ENCODE results near the gene FHOD1.

Gene FHOD1

DNA sequence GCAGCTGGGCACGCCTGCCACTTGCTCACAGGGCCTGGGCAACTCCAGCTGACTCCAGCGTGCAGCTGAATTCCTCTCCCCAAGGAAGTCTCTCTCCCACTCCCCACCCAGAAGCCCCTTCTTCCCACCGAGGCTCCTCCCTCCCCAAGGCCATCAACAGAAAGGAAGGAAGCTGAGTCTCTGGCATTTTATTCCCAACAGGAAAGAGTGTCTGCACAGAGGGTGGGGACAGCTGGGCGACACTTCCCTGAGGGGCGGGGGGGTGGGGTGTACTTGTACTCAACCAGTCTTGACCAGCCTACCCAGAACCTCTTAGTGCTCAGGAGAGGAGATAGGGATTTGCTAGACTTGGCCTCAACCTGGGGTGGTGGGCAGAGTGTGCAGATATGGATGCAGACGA is 57.2 kb downstream of the FHOD1 start, which contains the start of gene EXOC3L1:
Gene EXOC3L1 (minus strand): TSS at position 96 of the 400 bp plus-strand sequence. CDS start 460 bp downstream, outside the sequence.
- DNase-seq (ENCODE audit: low spot score): no peak

DNA sequence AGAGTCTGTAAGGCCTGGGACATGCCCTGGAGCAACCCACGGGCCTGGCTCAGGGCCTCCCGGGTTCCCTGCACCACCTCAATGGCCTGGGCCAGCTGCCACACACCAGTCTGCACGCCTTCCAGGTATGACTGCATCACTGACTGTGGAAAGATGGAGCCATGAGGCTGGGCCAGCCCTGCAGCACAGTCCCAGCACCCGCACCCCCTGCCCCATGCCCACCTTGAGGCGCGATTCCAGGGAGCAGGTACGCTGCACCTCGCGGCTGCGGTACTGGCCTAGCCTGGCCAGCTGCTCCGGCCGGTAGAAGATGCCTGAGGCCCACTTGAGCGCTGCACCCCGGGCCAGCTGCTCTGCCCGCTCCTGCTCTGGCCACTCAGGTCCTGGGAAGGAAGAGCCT is 58.5 kb downstream of the FHOD1 start:
- no peak for DNase-seq (ENCODE audit: low spot score)

GRCh38 chr16:67188323-67188722 is 59.0 kb downstream of the FHOD1 start:
- no peak for DNase-seq (ENCODE audit: low spot score)

DNA sequence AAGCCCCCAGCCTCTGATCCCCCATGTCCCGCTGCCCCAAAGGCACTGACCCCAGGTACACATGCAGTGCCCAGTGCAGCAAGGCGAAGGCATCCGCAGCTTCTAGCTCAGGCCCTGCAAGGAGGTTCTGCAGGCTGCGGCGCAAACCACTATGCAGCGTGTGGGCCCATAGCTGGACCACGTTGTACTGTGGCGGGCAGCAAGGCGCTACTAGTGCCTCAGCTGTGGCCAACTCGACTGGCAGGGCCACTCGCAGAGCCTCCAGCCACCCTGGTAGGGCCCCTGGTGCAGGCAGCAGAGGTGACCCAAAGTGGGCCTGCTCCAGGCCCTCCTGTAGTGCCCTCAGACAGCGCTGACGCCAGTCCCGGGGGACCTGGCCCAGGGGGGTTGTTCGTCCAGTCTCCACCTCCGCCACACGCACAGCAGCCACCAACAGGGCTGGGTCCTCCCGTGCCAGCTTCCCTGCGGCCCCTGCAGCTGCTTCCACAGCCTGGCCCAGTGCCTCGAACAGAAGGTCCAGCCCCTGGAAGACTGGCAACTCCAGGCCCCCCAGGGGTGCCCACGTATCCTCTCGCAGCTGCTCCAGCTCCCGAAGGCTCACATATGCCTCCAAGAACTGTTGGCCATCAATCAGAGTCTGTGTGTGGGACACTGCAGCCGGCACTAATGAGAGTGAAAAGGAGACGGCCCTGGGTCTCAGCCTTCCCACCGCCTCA is 59.9 kb downstream of the FHOD1 start:
- no peak for DNase-seq (ENCODE audit: low spot score)

- DNase-seq (ENCODE audit: low spot score): no peak
Observed at GRCh38 chr16:67186550-67186950, 60.7 kb downstream of the FHOD1 start.

GRCh38 chr16:67185651-67186134 is 61.6 kb downstream of the FHOD1 start:
- DNase-seq (ENCODE audit: low spot score): no peak

GRCh38 chr16:67184995-67185650 is 62.2 kb downstream of the FHOD1 start:
- DNase-seq (ENCODE audit: low spot score): peak; percentile 90

- no peak for DNase-seq (ENCODE audit: low spot score)
Observed at GRCh38 chr16:67184453-67184994, 62.8 kb downstream of the FHOD1 start.

DNA sequence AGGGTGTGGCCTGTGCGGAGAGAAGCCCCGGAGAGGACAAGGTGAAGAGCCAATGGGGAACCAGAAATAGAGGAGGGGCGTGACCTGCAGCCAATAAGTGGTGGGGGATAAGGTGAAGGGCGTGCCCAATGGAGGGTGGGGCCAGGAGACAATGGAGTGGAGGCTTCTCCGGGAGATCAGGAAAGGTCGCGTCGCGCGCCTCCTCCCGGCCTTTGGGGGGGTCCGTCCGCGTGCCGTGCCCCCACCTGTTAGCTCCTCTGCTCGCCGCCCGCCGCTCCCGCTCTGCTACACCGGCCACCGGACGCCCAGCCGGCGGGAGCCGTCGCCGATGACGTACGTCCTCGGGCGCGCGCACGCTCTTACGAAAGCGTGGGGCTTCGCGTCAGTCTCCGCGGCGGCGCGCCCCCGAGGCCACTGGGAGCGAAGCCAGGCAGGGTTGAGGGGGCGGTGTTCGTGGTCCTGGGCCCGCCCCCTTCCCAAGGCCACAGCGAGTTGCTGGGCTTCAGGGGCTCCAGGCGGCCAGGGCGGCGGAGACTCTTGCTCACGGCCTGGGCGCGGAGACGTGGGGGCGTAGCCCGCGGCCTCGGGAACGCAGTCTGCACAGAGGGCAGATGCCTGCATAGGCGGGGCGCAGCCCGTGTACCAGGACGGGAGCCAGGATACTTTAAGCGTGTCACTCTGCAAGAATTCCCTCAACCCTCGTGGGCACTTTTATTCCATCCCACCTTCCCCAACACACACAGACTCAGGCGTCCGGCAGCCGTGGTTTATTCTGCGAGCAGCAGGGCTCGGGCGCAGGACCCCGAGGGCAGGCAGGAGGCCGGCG is 63.4 kb downstream of the FHOD1 start, which contains the start of gene MATCAP1:
Gene MATCAP1 (minus strand): TSS at position 337 of the 826 bp plus-strand sequence. CDS start 3,353 bp downstream, outside the sequence.
- peak; percentile 99 for DNase-seq (ENCODE audit: low spot score)

- DNase-seq (ENCODE audit: low spot score): no peak
Observed at GRCh38 chr16:67183284-67183626, 64.0 kb downstream of the FHOD1 start.

- no peak for DNase-seq (ENCODE audit: low spot score)
Observed at GRCh38 chr16:67182288-67182687, 65.0 kb downstream of the FHOD1 start.

DNA sequence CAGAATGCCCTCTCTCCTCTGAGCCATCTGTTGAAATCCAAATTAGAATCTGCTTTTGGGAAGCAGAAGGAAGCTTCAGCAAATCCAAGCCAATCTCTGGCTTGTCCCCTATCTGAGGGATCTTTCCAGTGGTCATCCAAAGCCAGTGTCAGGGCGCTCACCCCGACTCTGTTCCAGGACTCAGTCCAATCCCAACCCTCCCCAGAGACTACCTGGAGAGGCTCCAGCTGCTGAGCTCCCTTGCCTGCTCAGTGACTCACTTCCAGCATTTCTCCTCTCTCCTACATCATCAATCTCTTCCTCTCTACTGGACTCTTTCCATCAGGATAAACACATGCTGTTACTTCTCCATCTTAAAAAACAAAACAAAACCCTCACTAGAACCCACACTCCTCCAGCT is 65.9 kb downstream of the FHOD1 start:
- DNase-seq (ENCODE audit: low spot score): no peak

DNA sequence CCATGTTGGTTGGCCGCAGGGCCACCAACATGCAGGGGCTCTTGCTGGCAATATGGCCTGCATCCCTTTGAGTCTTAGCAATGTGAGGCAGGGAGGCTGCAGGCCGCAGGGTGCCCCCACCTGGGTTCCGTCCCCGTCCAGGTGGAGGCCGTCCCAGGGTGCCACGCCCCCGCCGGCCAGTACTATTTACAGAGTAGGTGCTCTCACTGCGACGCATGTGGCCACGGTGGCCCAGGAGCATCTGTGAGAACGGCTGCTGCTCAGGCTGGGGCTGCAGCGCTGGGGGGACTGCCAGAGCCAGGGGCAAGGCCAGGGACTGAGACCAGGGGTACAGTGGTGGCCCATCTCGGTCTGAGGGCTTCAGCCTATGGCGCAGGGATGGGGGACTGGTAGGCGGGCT is 67.1 kb downstream of the FHOD1 start:
- no peak for DNase-seq (ENCODE audit: low spot score)

- DNase-seq (ENCODE audit: low spot score): peak; percentile 53
Observed at GRCh38 chr16:67179421-67180080, 67.7 kb downstream of the FHOD1 start.
